ENCODE measurements around the gene ASIP.

The ASIP gene

GRCh38 chr20:34246126-34246626 is 5.0 kb downstream of the ASIP start:
- TF ChIP-seq CTCF (IDR thresholded peaks at IDR 0.05; ENCODE audit: low read depth, low read length, poor library complexity, severe bottlenecking) (no peak), EZH2phosphoT487 (IDR thresholded peaks at IDR 0.05; ENCODE audit: borderline replicate concordance, low read length) (no peak)
- peaks cover 6% of the 10 kb centered on the region for H3F3A ChIP-seq (ENCODE audit: control insufficient read depth, insufficient read depth)
- H3K9me3 ChIP-seq (ENCODE audit: control insufficient read depth, insufficient read depth, low read length) = no peaks in the 10 kb centered on the region
- no peaks in the 10 kb centered on the region for H3K79me2 ChIP-seq (ENCODE audit: control insufficient read depth, low read length)
- no peak overlapping the region for H3K4me3 ChIP-seq (ENCODE audit: low read length)
- H3K36me3 ChIP-seq (ENCODE audit: control insufficient read depth, low read length) = no peaks in the 10 kb centered on the region
- no peak overlapping the region for H3K4me2 ChIP-seq (ENCODE audit: low read length)
- H3K27me3 ChIP-seq (ENCODE audit: control insufficient read depth, low read length) = no peaks in the 10 kb centered on the region
- no peaks in the 10 kb centered on the region for H4K20me1 ChIP-seq (ENCODE audit: control insufficient read depth, insufficient read depth, low read depth, low read length)
- no peaks in the 10 kb centered on the region for H3K9me2 ChIP-seq (replicated peaks; ENCODE audit: control insufficient read depth, low read length)
- no peak overlapping the region for H3K27ac ChIP-seq (ENCODE audit: low read depth, low read length)
- peaks cover 14% of the 10 kb centered on the region for H3K4me1 ChIP-seq (ENCODE audit: control insufficient read depth, low read length)

DNA sequence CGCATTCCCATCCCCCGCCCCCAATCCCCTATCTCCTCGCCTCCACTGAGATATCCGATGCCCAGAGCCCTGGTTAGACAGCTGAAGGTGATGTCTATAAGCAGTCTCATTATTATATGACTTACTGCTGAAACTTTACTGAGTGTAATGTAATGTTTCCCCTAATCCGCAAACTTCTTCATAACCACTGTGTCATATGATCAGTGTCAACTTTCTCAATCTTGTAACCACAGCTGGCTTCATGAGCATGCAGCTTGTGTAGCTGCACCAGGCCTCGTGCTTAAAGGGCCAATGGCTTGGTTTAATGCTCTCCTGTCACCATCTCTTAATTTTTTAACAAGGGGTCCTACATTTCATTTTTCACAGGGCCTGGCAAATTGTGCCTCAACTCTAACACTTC is 8.1 kb downstream of the ASIP start:
- Histone ChIP-seq H3F3A (ENCODE audit: control insufficient read depth, insufficient read depth) (no peaks in the 10 kb centered on the region), H3K27me3 (ENCODE audit: control insufficient read depth, low read length) (no peaks in the 10 kb centered on the region), H3K79me2 (ENCODE audit: control insufficient read depth, low read length) (no peaks in the 10 kb centered on the region), H3K4me1 (ENCODE audit: control insufficient read depth, low read length) (no peaks in the 10 kb centered on the region), H3K9me2 (replicated peaks; ENCODE audit: control insufficient read depth, low read length) (no peaks in the 10 kb centered on the region), H3K4me2 (ENCODE audit: low read length) (no peak overlapping the region), H3K9me3 (ENCODE audit: control insufficient read depth, insufficient read depth, low read length) (no peaks in the 10 kb centered on the region), H3K27ac (ENCODE audit: low read depth, low read length) (no peak overlapping the region), H3K36me3 (ENCODE audit: control insufficient read depth, low read length) (no peaks in the 10 kb centered on the region), H4K20me1 (ENCODE audit: control insufficient read depth, insufficient read depth, low read depth, low read length) (no peaks in the 10 kb centered on the region), H3K4me3 (ENCODE audit: low read length) (no peak overlapping the region)
- TF ChIP-seq EZH2phosphoT487 (IDR thresholded peaks at IDR 0.05; ENCODE audit: borderline replicate concordance, low read length) (no peak), CTCF (IDR thresholded peaks at IDR 0.05; ENCODE audit: low read depth, low read length, poor library complexity, severe bottlenecking) (no peak)

- H3K9me2 ChIP-seq (replicated peaks; ENCODE audit: control insufficient read depth, low read length) = no peaks in the 10 kb centered on the region
- TF ChIP-seq CTCF (IDR thresholded peaks at IDR 0.05; ENCODE audit: low read depth, low read length, poor library complexity, severe bottlenecking) (no peak), EZH2phosphoT487 (IDR thresholded peaks at IDR 0.05; ENCODE audit: borderline replicate concordance, low read length) (no peak)
- H4K20me1 ChIP-seq (ENCODE audit: control insufficient read depth, insufficient read depth, low read depth, low read length) = no peaks in the 10 kb centered on the region
- no peaks in the 10 kb centered on the region for H3K27me3 ChIP-seq (ENCODE audit: control insufficient read depth, low read length)
- no peak overlapping the region for H3K4me2 ChIP-seq (ENCODE audit: low read length)
- no peaks in the 10 kb centered on the region for H3F3A ChIP-seq (ENCODE audit: control insufficient read depth, insufficient read depth)
- H3K4me3 ChIP-seq (ENCODE audit: low read length) = no peak overlapping the region
- H3K4me1 ChIP-seq (ENCODE audit: control insufficient read depth, low read length) = no peaks in the 10 kb centered on the region
- H3K36me3 ChIP-seq (ENCODE audit: control insufficient read depth, low read length) = no peaks in the 10 kb centered on the region
- H3K9me3 ChIP-seq (ENCODE audit: control insufficient read depth, insufficient read depth, low read length) = no peaks in the 10 kb centered on the region
- no peak overlapping the region for H3K27ac ChIP-seq (ENCODE audit: low read depth, low read length)
- no peaks in the 10 kb centered on the region for H3K79me2 ChIP-seq (ENCODE audit: control insufficient read depth, low read length)
Observed at GRCh38 chr20:34250005-34250404, 8.8 kb downstream of the ASIP start.

Data from DOHH2 (cell line).